Body of pancreas (tissue), 4 donors: ENCODE results near the gene TP53. TPM values are rescaled to one million over a fixed set of nuclear protein-coding genes. Genes with fewer than 3 reads are reported as not detected.

Source experiments
- ATAC-seq: fragments of 150-250 bp; one replicate; pipeline ENCODE4 v1.9.1; 2016
- DNase-seq, 4 donors: peaks; one replicate each; pipeline ENCODE4 v3.0.0-alpha.2; 2019
- H3K27ac ChIP-seq, 4 donors: fragments of 200-600 bp; sonication (generic); 1 replicate in 3 of 4; 2 replicates in 1 of 4; pipeline versions ENCODE4 v1.5.1 to v1.6.1; 2016 to 2019; ENCODE audit warnings: mild to moderate bottlenecking in 1 of 4, mixed read lengths in 1 of 4, moderate library complexity in 1 of 4
- H3K27me3 ChIP-seq, 2 donors: fragments of 200-600 bp; sonication (generic); one replicate each; pipeline ENCODE4 v1.6.0; 2016; ENCODE audit warnings: mild to moderate bottlenecking in 1 of 2
- H3K36me3 ChIP-seq, 2 donors: fragments of 200-600 bp; sonication (generic); replicated peaks in 1 of 2; 2 replicates each; pipeline ENCODE4 v1.5.1; 2016; ENCODE audit warnings: low read depth in 2 of 2; ENCODE audit not compliant: insufficient read depth in 1 of 2
- H3K4me1 ChIP-seq: fragments of 200-600 bp; sonication (generic); one replicate; pipeline ENCODE4 v1.6.0; 2016
- H3K4me3 ChIP-seq, 2 donors: fragments of 200-600 bp; sonication (generic); 1 replicate in 1 of 2; 2 replicates in 1 of 2; pipeline ENCODE4 v1.5.1; 2016 to 2019
- H3K9me3 ChIP-seq, 3 donors: fragments of 200-600 bp; sonication (generic); 1 replicate in 2 of 3; 2 replicates in 1 of 3; pipeline ENCODE4 v1.5.1; 2016
- CTCF ChIP-seq, 7 experiments: fragments of 450-650 bp in 4 of 7; fragments of 200-600 bp in 3 of 7; sonication (generic) in 3 of 7; IDR thresholded peaks; one replicate each; pipeline ENCODE4 v1.5.1; 2016 to 2019; ENCODE audit warnings: antibody characterized with exemption in 7 of 7
- POLR2A ChIP-seq, 3 donors: fragments of 450-650 bp; IDR thresholded peaks; one replicate each; pipeline ENCODE4 v1.6.1; 2016; ENCODE audit warnings: antibody characterized with exemption in 3 of 3, mild to moderate bottlenecking in 2 of 3
- WGBS, 2 donors: methylation state at CpG; one replicate each; pipeline ENCODE4 v1.1.5; 2017; 5-methylcytosine and 5-hydroxymethylcytosine counted together
- intact Hi-C: fragments of 100-400 bp; cut with DNase I; formaldehyde crosslinking; loops from one replicate; pipeline ENCODE4 v1.15.1; 2023
- total RNA-seq, 2 donors: library from RNA; depleted of rRNA; stranded (reverse); fragments of >200 nt; gene quantifications; one replicate each; pipeline ENCODE4 v1.1.0, GENCODE V29; 2016

TP53 gene
- total RNA-seq, 2 donors from 2014 or later: 12.2 TPM

GRCh38 chr17:7655541-7655840 is 31.8 kb downstream of the TP53 start:
- peaks cover 0 to 12% of the 10 kb centered on the region in 2 donors for H3K27me3 ChIP-seq
- no peaks in the 10 kb centered on the region for H3K36me3 ChIP-seq
- WGBS, 2 donors: 86 to 89% methylated on average over 13 to 17 of the region's 17 CpGs
- peaks cover 15% of the 10 kb centered on the region for H3K4me1 ChIP-seq
- no peak overlapping the region for H3K27ac ChIP-seq
- no peak for ATAC-seq
- TF ChIP-seq POLR2A (IDR thresholded peaks at IDR 0.05) (no peak), CTCF (IDR thresholded peaks at IDR 0.05) (no peak)
- H3K4me3 ChIP-seq: no peak overlapping the region
- no peak for DNase-seq
- intact Hi-C loops: no loop called here
- H3K9me3 ChIP-seq: no peaks in the 10 kb centered on the region

DNA sequence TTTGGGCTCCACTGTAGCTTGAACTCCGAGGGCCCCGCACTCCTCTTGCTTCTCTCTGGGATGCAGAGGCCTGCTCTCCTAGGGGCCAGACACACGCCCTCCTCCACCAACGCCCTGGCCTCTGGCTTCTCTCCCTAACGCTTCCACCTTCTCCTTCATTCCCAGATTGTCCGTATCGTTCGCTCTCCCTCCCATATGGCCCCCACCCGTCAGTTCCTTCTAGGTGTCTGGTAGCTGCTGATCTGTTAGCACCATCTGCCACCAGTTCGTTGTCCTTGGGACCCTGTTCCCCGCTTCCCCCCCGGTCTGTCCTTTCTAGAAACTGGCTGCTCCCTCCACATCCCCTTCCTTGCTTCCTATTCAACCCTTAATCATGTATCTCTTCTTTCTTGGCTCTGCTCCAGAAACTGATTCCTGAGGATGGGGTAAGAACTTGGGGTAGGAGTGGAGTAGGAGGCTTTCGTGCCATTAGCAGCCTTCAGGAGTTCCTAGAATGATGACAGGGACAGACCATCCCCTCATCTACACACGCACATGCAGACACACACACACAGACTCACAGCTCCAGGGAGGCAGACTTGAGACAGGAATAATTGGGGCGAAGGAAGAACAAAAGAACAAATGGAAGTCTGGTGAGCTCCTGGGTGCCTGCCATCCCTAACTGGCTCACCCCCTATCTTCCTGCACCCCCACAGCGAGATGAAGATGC is 32.3 kb downstream of the TP53 start:
- H3K27me3 ChIP-seq: peaks cover 0 to 13% of the 10 kb centered on the region in 2 donors
- no peaks in the 10 kb centered on the region for H3K36me3 ChIP-seq
- no peak overlapping the region for H3K27ac ChIP-seq
- intact Hi-C loops: no loop called here
- no peak for TF ChIP-seq CTCF (IDR thresholded peaks at IDR 0.05)
- TF ChIP-seq POLR2A (IDR thresholded peaks at IDR 0.05): no peak
- no peak for DNase-seq
- no peaks in the 10 kb centered on the region for H3K9me3 ChIP-seq
- H3K4me3 ChIP-seq: no peak overlapping the region
- H3K4me1 ChIP-seq: peaks cover 20% of the 10 kb centered on the region
- ATAC-seq: no peak
- WGBS, 2 donors: 86 to 87% methylated on average over 16 of the region's 16 CpGs

DNA sequence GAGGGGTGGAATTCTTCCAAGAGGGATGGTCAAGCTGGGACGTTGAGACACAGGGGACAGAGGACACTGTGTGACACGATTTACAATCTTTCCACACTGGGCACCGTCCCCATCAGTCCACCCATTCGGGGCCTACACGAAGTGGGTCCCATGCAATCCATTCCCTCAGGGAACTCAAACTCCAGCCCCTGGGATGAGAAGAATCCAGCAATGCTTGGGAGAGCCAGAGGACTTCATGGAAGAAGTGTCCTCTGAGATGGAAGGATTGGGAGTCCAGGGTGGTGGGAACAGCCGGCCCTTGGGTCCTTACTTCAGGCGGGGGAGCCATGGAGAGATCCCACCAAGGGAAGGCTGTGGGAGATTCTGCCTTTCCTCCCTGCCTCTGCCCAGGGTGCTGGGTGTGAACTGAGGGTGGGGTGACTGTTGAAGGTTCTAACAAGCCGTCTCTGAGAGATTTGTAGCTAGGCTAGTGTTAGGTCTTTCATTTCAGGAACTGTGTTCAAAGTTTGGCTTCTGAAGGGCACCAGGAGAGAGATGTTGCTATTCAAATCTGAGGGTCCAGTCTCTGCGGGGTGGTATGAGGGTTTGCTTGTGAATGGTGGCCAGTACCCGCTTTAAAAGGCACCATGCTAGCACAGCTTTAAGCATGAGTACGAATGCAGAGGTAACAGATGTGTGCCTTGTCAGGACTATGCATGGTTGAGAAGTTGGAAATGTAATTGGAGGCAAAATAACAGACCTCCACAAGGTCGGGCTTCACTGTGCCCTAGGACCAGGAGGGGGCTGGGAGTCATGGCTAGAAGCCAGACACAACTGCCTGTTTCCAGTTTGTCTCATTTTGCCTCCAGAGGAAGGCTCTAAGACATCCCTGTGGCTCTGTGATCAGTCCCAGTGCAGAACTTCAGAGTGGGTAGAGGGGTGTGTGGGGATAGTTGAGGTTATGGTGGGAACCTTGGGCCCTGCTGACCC is 34.6 kb downstream of the TP53 start:
- no peak for ATAC-seq
- intact Hi-C loops: no loop called here

DNA sequence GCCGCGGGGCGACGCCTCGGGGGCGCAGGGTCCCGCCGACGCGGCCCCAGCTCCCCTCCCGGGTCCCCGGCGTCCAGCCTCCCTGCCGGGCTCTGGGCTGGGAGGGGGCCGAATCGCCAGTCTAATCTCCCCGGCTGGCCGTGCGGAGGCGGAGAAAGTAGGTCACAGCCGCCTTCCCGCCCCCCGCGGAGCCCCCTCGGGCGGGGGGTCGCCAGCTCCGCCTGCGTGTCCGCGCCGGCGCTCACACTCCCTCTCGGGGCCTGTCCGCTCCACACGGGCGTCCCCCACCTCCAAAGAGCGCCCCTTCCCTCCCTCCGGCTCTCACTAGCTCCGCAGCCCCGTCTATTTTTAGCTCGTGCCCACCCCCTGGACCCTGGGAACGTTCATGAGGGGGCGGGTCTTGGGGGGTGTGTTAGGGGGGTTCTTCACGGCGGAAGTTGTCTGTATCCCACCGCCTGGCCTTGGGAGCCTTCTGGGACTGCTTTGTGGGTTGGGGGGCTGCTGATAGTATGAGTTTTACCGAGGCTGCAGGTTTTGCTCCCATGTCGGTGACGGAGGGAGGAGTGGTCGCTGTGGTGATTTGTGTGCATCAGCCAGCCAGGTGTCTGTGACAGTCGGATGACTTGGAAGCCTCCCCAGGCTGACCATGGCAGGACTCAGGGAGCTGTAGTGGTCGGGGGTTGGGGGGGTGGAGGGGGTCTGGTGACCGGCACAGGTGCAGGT is 35.5 kb downstream of the TP53 start:
- no peak for ATAC-seq

More for the DNA sequence above, 34.6 kb downstream of the TP53 start:
- Histone ChIP-seq H3K36me3 (no peaks in the 10 kb centered on the region), H3K4me1 (peaks cover 21% of the 10 kb centered on the region), H3K4me3 (no peak overlapping the region), H3K9me3 (no peaks in the 10 kb centered on the region), H3K27me3 (peaks cover 0 to 13% of the 10 kb centered on the region in 2 donors), H3K27ac (no peak overlapping the region)
- no peak for DNase-seq
- TF ChIP-seq CTCF (IDR thresholded peaks at IDR 0.05): no peak
- no peak for TF ChIP-seq POLR2A (IDR thresholded peaks at IDR 0.05)
- WGBS, 2 donors: 65 to 66% methylated on average over 12 of the region's 12 CpGs

More for the DNA sequence above, 35.5 kb downstream of the TP53 start:
- no peak overlapping the region for H3K4me3 ChIP-seq
- no peaks in the 10 kb centered on the region for H3K36me3 ChIP-seq
- peaks cover 0 to 13% of the 10 kb centered on the region in 2 donors for H3K27me3 ChIP-seq
- 30 to 60% methylated on average over 4 to 11 of the region's 54 CpGs for WGBS, 2 donors
- DNase-seq: peak in 1 of 4 donors; percentile 18
- no peak overlapping the region for H3K27ac ChIP-seq
- peaks cover 21% of the 10 kb centered on the region for H3K4me1 ChIP-seq
- no peaks in the 10 kb centered on the region for H3K9me3 ChIP-seq
- no peak for TF ChIP-seq POLR2A (IDR thresholded peaks at IDR 0.05)
- TF ChIP-seq CTCF (IDR thresholded peaks at IDR 0.05): no peak
- intact Hi-C loops: no loop called here
